ENCODE data around the gene APOL4.

GRCh38 chr22:36185828-36186624 is 15.6 kb downstream of the APOL4 start:
- TF ChIP-seq CTCF (conservative IDR thresholded peaks at IDR 0.05; ENCODE audit: low read depth, low read length): peak; percentile 21; the same call in 1 of the 2 replicates
- TF ChIP-seq EZH2 (IDR thresholded peaks at IDR 0.05; ENCODE audit: borderline replicate concordance, low read depth, low read length, poor library complexity, severe bottlenecking): no peak
